ENCODE results near the gene TMX4.

TMX4 gene

GRCh38 chr20:8060977-8061376 is 41.4 kb upstream of the TMX4 start:
- no peak overlapping the region for H3K27ac ChIP-seq (ENCODE audit: low read depth, low read length, poor library complexity, severe bottlenecking)
- no peaks in the 10 kb centered on the region for H3F3A ChIP-seq (ENCODE audit: insufficient read depth, low read length)
- H3K36me3 ChIP-seq (ENCODE audit: insufficient read depth, low read length): no peaks in the 10 kb centered on the region
- H3K9me3 ChIP-seq (ENCODE audit: low read length): no peaks in the 10 kb centered on the region
- H3K4me3 ChIP-seq (ENCODE audit: low read depth, low read length, poor library complexity, severe bottlenecking): no peak overlapping the region
- no peak overlapping the region for H3K9ac ChIP-seq (ENCODE audit: low read length)
- no peaks in the 10 kb centered on the region for H4K20me1 ChIP-seq (ENCODE audit: insufficient read depth, low read length)
- H3K9me2 ChIP-seq (ENCODE audit: low read depth, low read length): no peaks in the 10 kb centered on the region
- no peak overlapping the region for H3K4me2 ChIP-seq (ENCODE audit: low read length)
- H3K79me2 ChIP-seq (ENCODE audit: insufficient read depth, low read length): no peaks in the 10 kb centered on the region
- TF ChIP-seq EZH2 (IDR thresholded peaks at IDR 0.05; ENCODE audit: borderline replicate concordance, low read length): no peak
- TF ChIP-seq CTCF (IDR thresholded peaks at IDR 0.05; ENCODE audit: low read length): no peak
- H2AFZ ChIP-seq (ENCODE audit: low read length): no peak overlapping the region
- H3K27me3 ChIP-seq (ENCODE audit: insufficient read depth, low read length): no peaks in the 10 kb centered on the region
- peaks cover 17% of the 10 kb centered on the region for H3K4me1 ChIP-seq (ENCODE audit: insufficient read depth, low read length, severe bottlenecking)

GRCh38 chr20:8057871-8058270 is 38.3 kb upstream of the TMX4 start:
- H3F3A ChIP-seq (ENCODE audit: insufficient read depth, low read length): no peaks in the 10 kb centered on the region
- H3K27me3 ChIP-seq (ENCODE audit: insufficient read depth, low read length): no peaks in the 10 kb centered on the region
- H3K27ac ChIP-seq (ENCODE audit: low read depth, low read length, poor library complexity, severe bottlenecking): peak overlapping the region; percentile 37
- H2AFZ ChIP-seq (ENCODE audit: low read length): no peak overlapping the region
- H3K9me3 ChIP-seq (ENCODE audit: low read length): no peaks in the 10 kb centered on the region
- H3K79me2 ChIP-seq (ENCODE audit: insufficient read depth, low read length): no peaks in the 10 kb centered on the region
- no peaks in the 10 kb centered on the region for H3K9me2 ChIP-seq (ENCODE audit: low read depth, low read length)
- no peaks in the 10 kb centered on the region for H3K36me3 ChIP-seq (ENCODE audit: insufficient read depth, low read length)
- H3K4me3 ChIP-seq (ENCODE audit: low read depth, low read length, poor library complexity, severe bottlenecking): no peak overlapping the region
- no peak overlapping the region for H3K4me2 ChIP-seq (ENCODE audit: low read length)
- TF ChIP-seq CTCF (IDR thresholded peaks at IDR 0.05; ENCODE audit: low read length) (no peak), EZH2 (IDR thresholded peaks at IDR 0.05; ENCODE audit: borderline replicate concordance, low read length) (no peak)
- H4K20me1 ChIP-seq (ENCODE audit: insufficient read depth, low read length): no peaks in the 10 kb centered on the region
- no peak overlapping the region for H3K9ac ChIP-seq (ENCODE audit: low read length)
- peaks cover 16% of the 10 kb centered on the region for H3K4me1 ChIP-seq (ENCODE audit: insufficient read depth, low read length, severe bottlenecking)

- H3K9ac ChIP-seq (ENCODE audit: low read length): no peak overlapping the region
- no peak for TF ChIP-seq CTCF (IDR thresholded peaks at IDR 0.05; ENCODE audit: low read length)
- TF ChIP-seq EZH2 (IDR thresholded peaks at IDR 0.05; ENCODE audit: borderline replicate concordance, low read length): no peak
- H3K4me3 ChIP-seq (ENCODE audit: low read depth, low read length, poor library complexity, severe bottlenecking): no peak overlapping the region
- H3K9me2 ChIP-seq (ENCODE audit: low read depth, low read length): no peaks in the 10 kb centered on the region
- H3K4me2 ChIP-seq (ENCODE audit: low read length): no peak overlapping the region
- no peaks in the 10 kb centered on the region for H3K27me3 ChIP-seq (ENCODE audit: insufficient read depth, low read length)
- no peaks in the 10 kb centered on the region for H3K9me3 ChIP-seq (ENCODE audit: low read length)
- H3F3A ChIP-seq (ENCODE audit: insufficient read depth, low read length): no peaks in the 10 kb centered on the region
- H3K79me2 ChIP-seq (ENCODE audit: insufficient read depth, low read length): no peaks in the 10 kb centered on the region
- H4K20me1 ChIP-seq (ENCODE audit: insufficient read depth, low read length): no peaks in the 10 kb centered on the region
- H3K4me1 ChIP-seq (ENCODE audit: insufficient read depth, low read length, severe bottlenecking): peaks cover 13% of the 10 kb centered on the region
- H3K36me3 ChIP-seq (ENCODE audit: insufficient read depth, low read length): no peaks in the 10 kb centered on the region
- no peak overlapping the region for H2AFZ ChIP-seq (ENCODE audit: low read length)
- no peak overlapping the region for H3K27ac ChIP-seq (ENCODE audit: low read depth, low read length, poor library complexity, severe bottlenecking)
Measured at GRCh38 chr20:8055096-8055495, 35.5 kb upstream of the TMX4 start.

All from OCI-LY1 (cell line).